Smooth muscle cell (in vitro differentiated cells): ENCODE data around the gene NANOS2. TPM values are rescaled to one million over a fixed set of nuclear protein-coding genes. Genes with fewer than 3 reads are reported as not detected.

Source experiments
- DNase-seq: peaks from one replicate; lab custom pipeline; 2025; ENCODE audit not compliant: unreplicated experiment; lab: John Stamatoyannopoulos, UW
- H2AFZ ChIP-seq: fragments of 200-600 bp; sonication (generic); 2 replicates; pipeline ENCODE4 v1.6.0; 2016; ENCODE audit warnings: antibody characterized with exemption, low read depth, mild to moderate bottlenecking
- H3F3A ChIP-seq: fragments of 200-600 bp; sonication (generic); 2 replicates; pipeline ENCODE4 v1.6.0; 2017; ENCODE audit warnings: antibody characterized with exemption, low read depth
- H3K27ac ChIP-seq: fragments of 200-600 bp; sonication (generic); 2 replicates; pipeline ENCODE4 v1.5.1; 2016; ENCODE audit warnings: low read depth, mild to moderate bottlenecking
- H3K27me3 ChIP-seq: fragments of 200-600 bp; sonication (generic); 2 replicates; pipeline ENCODE4 v1.6.1; 2016; ENCODE audit warnings: low read depth, mild to moderate bottlenecking
- H3K36me3 ChIP-seq: fragments of 200-600 bp; sonication (generic); 2 replicates; pipeline ENCODE4 v1.5.1; 2016; ENCODE audit warnings: low read depth
- H3K4me1 ChIP-seq: fragments of 200-600 bp; sonication (generic); 2 replicates; pipeline ENCODE4 v1.5.1; 2016; ENCODE audit warnings: low read depth
- H3K4me2 ChIP-seq: fragments of 200-600 bp; sonication (generic); 2 replicates; pipeline ENCODE4 v1.6.0; 2016; ENCODE audit warnings: mild to moderate bottlenecking
- H3K4me3 ChIP-seq: fragments of 200-600 bp; sonication (generic); 2 replicates; pipeline ENCODE4 v1.5.1; 2016; ENCODE audit warnings: mild to moderate bottlenecking
- H3K79me2 ChIP-seq: fragments of 200-600 bp; sonication (generic); 2 replicates; pipeline ENCODE4 v1.6.0; 2016; ENCODE audit warnings: low read depth, mild to moderate bottlenecking
- H3K9ac ChIP-seq: fragments of 200-600 bp; sonication (generic); 2 replicates; pipeline ENCODE4 v1.6.0; 2016; ENCODE audit warnings: low read depth
- H3K9me3 ChIP-seq: fragments of 200-600 bp; sonication (generic); replicated peaks from 2 replicates; pipeline ENCODE4 v1.5.1; 2016; ENCODE audit warnings: low read depth
- H4K20me1 ChIP-seq: fragments of 200-600 bp; sonication (generic); 2 replicates; pipeline ENCODE4 v1.6.0; 2016; ENCODE audit warnings: low read depth
- CTCF ChIP-seq: fragments of 200-600 bp; sonication (generic); IDR thresholded peaks from 2 replicates; pipeline ENCODE4 v1.5.1; 2017; ENCODE audit warnings: borderline replicate concordance, mild to moderate bottlenecking, antibody characterized with exemption; ENCODE audit not compliant: insufficient read depth, poor library complexity, severe bottlenecking
- WGBS: methylation state at CpG from one replicate; pipeline ENCODE4 v1.1.7; 2016; ENCODE audit warnings: low lambda C conversion rate; 5-methylcytosine and 5-hydroxymethylcytosine counted together
- polyA plus RNA-seq: library from polyadenylated mRNA; unstranded; fragments of >200 nt; fragmentation: Nextera tagmentation; extraction: Ambion mirVana; gene quantifications from 2 replicates; pipeline ENCODE4 v1.2.1, GENCODE V29; 2016
- total RNA-seq: library from RNA; depleted of rRNA; stranded (reverse); fragments of >200 nt; gene quantifications from 2 replicates; pipeline ENCODE4 v1.2.3, GENCODE V29; 2014

NANOS2 gene
- total and polyA plus RNA-seq, 2 experiments from 2014 or later: not detected

DNA sequence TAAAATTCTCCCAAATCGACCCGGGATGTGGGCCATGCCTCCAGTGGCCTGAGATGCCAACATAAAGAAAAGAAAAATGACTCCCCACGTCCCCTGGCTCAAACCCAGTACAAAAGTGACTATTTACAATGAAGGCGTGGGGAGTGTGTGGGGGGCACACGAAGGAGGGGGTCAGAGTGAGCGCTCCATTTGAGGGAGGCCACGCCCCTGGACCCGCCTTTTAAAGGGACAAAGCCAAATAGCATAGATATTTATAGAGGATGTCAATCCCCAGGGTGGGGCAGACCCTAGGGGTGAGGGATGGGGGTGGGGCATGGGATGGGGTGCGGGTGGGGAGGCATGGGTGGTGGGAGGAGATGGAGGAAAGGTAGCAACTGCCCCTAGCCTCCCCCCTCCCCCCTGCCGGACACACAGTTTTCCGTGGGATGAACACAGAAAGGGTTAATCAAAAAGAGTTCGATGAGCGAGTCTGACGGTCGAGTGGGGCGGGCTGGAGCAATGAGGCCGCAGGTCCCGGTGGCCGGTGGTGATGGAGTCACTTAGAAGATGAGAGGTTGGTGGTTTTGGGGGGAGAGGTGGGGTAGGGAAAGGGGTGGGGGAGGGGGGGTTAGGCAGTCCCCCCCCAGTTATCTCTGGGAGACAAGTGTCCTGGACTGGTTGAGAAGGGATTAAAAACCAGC is 20.1 kb upstream of the NANOS2 start:
- Histone ChIP-seq H3K4me2 (no peak overlapping the region), H3K9ac (no peak overlapping the region)

DNA sequence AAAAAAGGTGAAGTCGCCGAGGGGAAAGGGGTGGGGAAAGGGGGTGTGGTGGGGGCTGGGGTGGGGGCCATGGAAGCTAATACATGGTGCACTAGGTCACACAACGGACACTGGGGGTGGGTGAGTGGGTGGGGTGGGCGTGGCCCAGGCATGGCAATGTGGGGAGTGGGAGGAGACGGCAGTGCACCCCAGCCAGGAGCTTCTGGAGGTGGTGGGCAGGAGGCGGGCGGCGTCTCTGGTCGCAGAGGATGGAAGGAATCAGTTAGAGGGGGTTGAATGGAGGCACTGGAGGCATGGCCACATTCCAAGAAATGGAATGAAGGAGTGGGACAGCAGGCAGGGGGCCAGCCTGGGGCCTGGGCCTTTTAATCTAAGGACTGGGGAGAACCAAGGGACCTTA is 19.2 kb upstream of the NANOS2 start:
- Histone ChIP-seq H3K9me3 (no peaks in the 10 kb centered on the region), H3K36me3 (no peaks in the 10 kb centered on the region), H3K4me3 (no peak overlapping the region), H3K4me2 (no peak overlapping the region), H3F3A (no peaks in the 10 kb centered on the region), H3K27ac (no peak overlapping the region), H3K4me1 (no peaks in the 10 kb centered on the region), H2AFZ (no peak overlapping the region), H3K9ac (no peak overlapping the region), H3K79me2 (no peaks in the 10 kb centered on the region), H3K27me3 (peaks cover 23% of the 10 kb centered on the region), H4K20me1 (no peaks in the 10 kb centered on the region)
- WGBS: 84% methylated on average over 9 of the region's 9 CpGs
- DNase-seq: no peak
- TF ChIP-seq CTCF: no peak

More for the DNA sequence above, 20.1 kb upstream of the NANOS2 start:
- no peaks in the 10 kb centered on the region for H3F3A ChIP-seq
- no peak overlapping the region for H3K27ac ChIP-seq
- H3K4me1 ChIP-seq: no peaks in the 10 kb centered on the region
- WGBS: 52% methylated on average over 13 of the region's 19 CpGs
- TF ChIP-seq CTCF: no peak
- H3K36me3 ChIP-seq: no peaks in the 10 kb centered on the region
- no peaks in the 10 kb centered on the region for H4K20me1 ChIP-seq
- peaks cover 23% of the 10 kb centered on the region for H3K27me3 ChIP-seq
- no peak for DNase-seq
- no peaks in the 10 kb centered on the region for H3K9me3 ChIP-seq
- no peak overlapping the region for H2AFZ ChIP-seq
- H3K79me2 ChIP-seq: no peaks in the 10 kb centered on the region
- H3K4me3 ChIP-seq: no peak overlapping the region

GRCh38 chr19:45931055-45931454 is 16.5 kb upstream of the NANOS2 start:
- H3F3A ChIP-seq: no peaks in the 10 kb centered on the region
- no peak overlapping the region for H3K4me3 ChIP-seq
- no peak for DNase-seq
- no peaks in the 10 kb centered on the region for H3K79me2 ChIP-seq
- H3K4me1 ChIP-seq: peaks cover 3% of the 10 kb centered on the region
- no peaks in the 10 kb centered on the region for H4K20me1 ChIP-seq
- WGBS: 62% methylated on average over 3 of the region's 3 CpGs
- no peak overlapping the region for H3K9ac ChIP-seq
- H2AFZ ChIP-seq: no peak overlapping the region
- TF ChIP-seq CTCF: no peak
- no peak overlapping the region for H3K4me2 ChIP-seq
- H3K36me3 ChIP-seq: no peaks in the 10 kb centered on the region
- H3K9me3 ChIP-seq: no peaks in the 10 kb centered on the region
- H3K27me3 ChIP-seq: peaks cover 19% of the 10 kb centered on the region
- H3K27ac ChIP-seq: no peak overlapping the region

DNA sequence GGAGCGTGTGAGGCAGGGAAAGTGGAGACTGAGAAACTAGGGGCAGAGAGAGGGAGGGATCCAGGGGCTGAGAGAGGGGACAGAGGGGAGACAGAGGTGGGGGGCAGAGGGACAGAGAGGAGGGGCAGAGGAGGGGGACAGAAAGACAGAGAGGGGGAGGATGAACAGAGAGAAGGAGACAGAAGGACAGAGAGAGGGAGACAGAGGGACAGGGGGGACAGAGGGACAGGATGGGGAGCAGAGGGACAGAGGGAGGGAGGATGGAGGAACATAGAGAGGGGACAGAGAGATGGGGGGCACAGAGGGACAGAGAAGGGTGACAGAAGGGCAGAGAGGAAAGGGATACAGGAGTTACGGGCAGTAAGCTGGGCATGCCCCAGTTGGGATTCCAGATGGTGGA is 14.7 kb upstream of the NANOS2 start:
- H3K27ac ChIP-seq: no peak overlapping the region
- no peaks in the 10 kb centered on the region for H4K20me1 ChIP-seq
- peaks cover 3% of the 10 kb centered on the region for H3K4me1 ChIP-seq
- H3K9me3 ChIP-seq: no peaks in the 10 kb centered on the region
- H3K36me3 ChIP-seq: no peaks in the 10 kb centered on the region
- H2AFZ ChIP-seq: no peak overlapping the region
- no peak overlapping the region for H3K4me3 ChIP-seq
- no peaks in the 10 kb centered on the region for H3F3A ChIP-seq
- peaks cover 7% of the 10 kb centered on the region for H3K27me3 ChIP-seq
- DNase-seq: no peak
- no peak overlapping the region for H3K9ac ChIP-seq
- TF ChIP-seq CTCF: no peak
- H3K79me2 ChIP-seq: no peaks in the 10 kb centered on the region
- no peak overlapping the region for H3K4me2 ChIP-seq
- WGBS: 88% methylated on average over 2 of the region's 2 CpGs
